BJ (cell line): ENCODE data around the gene MYH9. TPM values are rescaled to one million over a fixed set of nuclear protein-coding genes. Genes with fewer than 3 reads are reported as not detected.

Experiments used
- CTCF ChIA-PET: fragments of 350-600 bp; formaldehyde crosslinking; extraction: SDS; loops from one replicate; lab custom pipeline; 2021; ENCODE audit warnings: antibody characterized with exemption, inconsistent platforms; lab: Yijun Ruan, JAX
- POLR2A ChIA-PET: fragments of 300-600 bp; sonication (Branson Sonifier 250); formaldehyde crosslinking; extraction: SDS; loops from one replicate; lab custom pipeline; 2021; ENCODE audit warnings: antibody characterized with exemption; lab: Charles Lee
- DNase-seq: peaks from one replicate; pipeline ENCODE4 v3.0.0-alpha.2; 2011; ENCODE audit warnings: low read depth
- H3K27me3 ChIP-seq: 2 replicates; pipeline ENCODE4 v1.6.0; 2011; ENCODE audit warnings: low read length; ENCODE audit not compliant: control insufficient read depth, insufficient read depth
- H3K36me3 ChIP-seq: 2 replicates; pipeline ENCODE4 v1.5.1; 2011; ENCODE audit warnings: low read length; ENCODE audit not compliant: control insufficient read depth, insufficient read depth
- H3K4me3 ChIP-seq: 2 replicates; pipeline ENCODE4 v1.5.1; 2011; ENCODE audit warnings: low read depth, mild to moderate bottlenecking, control low read depth, low read length
- CTCF ChIP-seq: IDR thresholded peaks from 2 replicates; pipeline ENCODE4 v1.5.1; 2011; ENCODE audit warnings: low read depth, mild to moderate bottlenecking, control low read depth, inconsistent platforms, low read length, moderate library complexity; ENCODE audit not compliant: insufficient read depth
- polyA plus RNA-seq: library from polyadenylated mRNA; depleted of rRNA; stranded (reverse); fragments of >200 nt; gene quantifications from 2 replicates; pipeline ENCODE4 v1.2.3, GENCODE V29; 2011

The MYH9 gene
- polyA plus RNA-seq, 1 experiment, result 340 TPM

DNA sequence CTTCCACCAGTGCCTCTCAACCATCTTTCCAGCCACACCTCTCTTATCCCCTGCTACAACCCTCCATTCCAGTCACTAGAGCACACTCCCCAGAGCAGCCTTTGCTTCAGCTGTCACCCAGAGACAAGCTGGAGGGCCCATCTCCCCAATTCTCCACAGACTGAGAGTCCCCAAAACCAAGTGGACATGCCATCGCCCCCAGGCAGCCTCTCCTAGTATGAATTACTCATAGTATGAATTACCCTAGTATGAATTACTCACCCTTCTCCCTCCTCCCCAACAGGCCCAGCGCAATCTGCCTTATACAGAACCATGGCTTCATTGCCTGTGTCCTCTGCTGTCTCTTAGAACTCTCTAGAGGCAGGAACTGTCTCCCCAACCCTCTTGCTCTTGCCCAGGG is 24.8 kb downstream of the MYH9 start:
- Histone ChIP-seq H3K4me3 (no peak overlapping the region), H3K27me3 (no peaks in the 10 kb centered on the region), H3K36me3 (peaks cover 5% of the 10 kb centered on the region)
- no peak for DNase-seq
- CTCF ChIA-PET, result no interaction called here
- POLR2A ChIA-PET, result no interaction called here
- no peak for TF ChIP-seq CTCF

GRCh38 chr22:36362075-36362474 is 25.7 kb downstream of the MYH9 start:
- DNase-seq, result no peak
- Histone ChIP-seq H3K4me3 (no peak overlapping the region), H3K36me3 (peaks cover 2% of the 10 kb centered on the region), H3K27me3 (no peaks in the 10 kb centered on the region)
- no peak for TF ChIP-seq CTCF
- ChIA-PET CTCF (interaction anchor here (0.6 to 1.4 kb wide), 4 partner anchors 11 to 214 kb away, joined by 3 to 4 read pairs (median 4); no protein-coding TSS in a partner anchor), POLR2A (no interaction called here)

DNA sequence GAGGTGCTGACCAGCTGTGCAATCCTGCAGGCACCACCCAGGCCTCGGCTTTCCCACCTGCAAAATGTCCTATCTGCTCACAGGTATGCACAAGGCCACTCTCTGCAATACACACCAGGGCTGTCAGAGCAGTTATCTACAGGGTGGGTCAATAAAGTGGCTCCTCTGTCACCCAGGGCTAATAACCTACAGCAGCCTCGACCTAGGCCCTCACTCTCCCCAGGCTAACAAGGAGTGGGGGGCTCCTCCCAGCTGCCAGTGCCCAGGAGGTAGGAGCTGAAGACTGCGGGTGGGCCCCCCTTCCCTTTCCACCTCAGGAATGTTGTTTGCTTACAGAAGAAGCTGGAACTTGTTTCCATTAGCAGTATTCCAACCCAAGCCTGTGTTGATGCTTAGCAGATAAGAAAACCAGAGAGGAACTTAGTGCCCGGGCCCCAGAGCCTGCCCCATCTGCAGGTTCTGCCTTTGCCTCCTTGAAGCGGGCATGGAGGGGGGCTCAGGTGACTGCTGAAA is 26.8 kb downstream of the MYH9 start:
- DNase-seq, result no peak
- ChIA-PET CTCF (interaction anchor here (1.3 to 1.4 kb wide), 2 partner anchors 10 to 110 kb away, joined by 3 read pairs; no protein-coding TSS in a partner anchor), POLR2A (interaction anchor here (0.7 kb wide), 1 partner anchor 1194 kb away, joined by 4 read pairs; no protein-coding TSS in a partner anchor)
- no peak for TF ChIP-seq CTCF
- H3K4me3 ChIP-seq, result no peak overlapping the region; the same call in 1 of the 2 replicates
- H3K27me3 ChIP-seq, result no peaks in the 10 kb centered on the region
- peaks cover 2% of the 10 kb centered on the region for H3K36me3 ChIP-seq

DNA sequence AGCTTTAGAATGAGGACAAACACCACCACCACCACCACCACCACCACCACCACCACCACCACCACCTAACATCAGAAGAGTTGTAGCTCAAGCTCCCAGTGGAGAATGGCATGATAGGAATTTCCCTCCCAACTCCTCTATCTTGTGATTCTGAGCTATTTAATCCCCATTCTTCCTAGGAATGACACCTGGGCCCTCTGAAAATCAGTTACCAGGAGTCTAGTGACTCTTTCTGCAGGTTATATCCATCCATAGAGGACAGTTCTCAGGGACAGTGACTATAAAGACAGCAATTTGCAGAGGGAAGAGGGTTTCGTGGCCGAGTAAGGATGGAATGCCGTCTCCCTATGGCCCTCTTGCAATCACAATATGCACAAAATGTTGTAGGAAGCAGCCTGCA is 27.8 kb downstream of the MYH9 start:
- no peak for TF ChIP-seq CTCF
- DNase-seq, result no peak
- POLR2A ChIA-PET, result interaction anchor here (0.6 kb wide), 1 partner anchor 28 kb away, joined by 9 read pairs; no protein-coding TSS in a partner anchor
- peaks cover 3% of the 10 kb centered on the region for H3K36me3 ChIP-seq
- no peak overlapping the region for H3K4me3 ChIP-seq
- no peaks in the 10 kb centered on the region for H3K27me3 ChIP-seq
- CTCF ChIA-PET, result interaction anchor here (1.3 kb wide), 1 partner anchor 111 kb away, joined by 3 read pairs; no protein-coding TSS in a partner anchor

GRCh38 chr22:36359470-36359996 is 28.2 kb downstream of the MYH9 start:
- no peak for TF ChIP-seq CTCF
- no peak for DNase-seq
- Histone ChIP-seq H3K4me3 (no peak overlapping the region), H3K36me3 (peaks cover 3% of the 10 kb centered on the region), H3K27me3 (no peaks in the 10 kb centered on the region)
- ChIA-PET POLR2A (interaction anchor here (0.6 kb wide), 1 partner anchor 28 kb away, joined by 9 read pairs; no protein-coding TSS in a partner anchor), CTCF (no interaction called here)
